Measurements from ENCODE around the gene PCSK7. TPM values are rescaled to one million over a fixed set of nuclear protein-coding genes. Genes with fewer than 3 reads are reported as not detected.
A peak's percentile ranks its signal among the peaks of the same experiment; 100 is the strongest.

The PCSK7 gene
- total and polyA plus RNA-seq, 2 of the 8 experiments (the other 6 are each of a cell fraction or from before 2014, with no cell fraction given): 23.4 to 38.5 TPM

DNA sequence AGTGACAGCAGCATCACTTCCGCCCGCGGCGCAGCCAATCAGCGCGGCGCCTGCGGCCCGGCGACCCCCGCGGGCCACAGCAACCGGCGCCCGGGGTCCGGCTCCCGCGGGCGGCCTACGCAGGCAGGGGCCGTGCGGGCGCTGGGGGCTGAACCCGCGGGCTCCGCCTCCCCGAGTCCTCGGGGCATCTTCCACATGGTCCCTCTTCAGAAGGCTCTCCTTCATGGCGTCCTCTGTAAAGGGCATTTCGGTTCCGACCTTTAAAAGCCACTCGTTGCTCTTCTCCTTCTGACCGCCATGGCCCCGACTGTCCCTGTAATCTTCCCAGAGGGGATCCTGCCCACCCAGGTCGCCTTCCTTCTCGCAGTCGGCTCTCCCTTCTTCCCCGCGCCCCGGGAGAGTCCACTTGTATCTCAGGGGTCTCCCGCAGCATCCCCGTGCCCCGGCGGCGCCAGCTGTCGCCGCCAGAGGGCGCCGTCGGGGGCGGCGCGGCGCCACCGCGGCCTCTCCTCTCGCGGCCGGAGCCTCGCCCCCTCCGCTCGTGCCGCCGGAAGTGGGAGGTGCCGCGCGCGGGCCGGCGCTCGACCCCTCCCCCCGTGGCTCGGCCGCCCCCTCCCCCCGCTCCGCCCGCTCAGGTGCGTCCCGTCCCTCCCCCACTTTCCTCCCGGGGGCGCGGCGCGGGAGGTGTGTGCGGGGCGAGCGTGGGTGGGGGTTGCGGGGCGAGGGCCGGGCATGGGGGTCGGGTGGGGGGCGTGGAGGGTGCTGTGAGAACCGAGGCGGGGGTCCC lies 412 bp upstream of the PCSK7 start, which contains the start of gene RNF214 (continued):
- TF ChIP-seq POLR2A (IDR thresholded peaks at IDR 0.05; ENCODE audit: control extremely low read depth in 1 of 2, low read depth in 2 of 2, low read length in 2 of 2): peak in 1 of 2 experiments; percentile 39; a peak in 1 of 3 replicates

All from H1 (cell line).